ENCODE results near the gene PYURF.

GRCh38 chr4:88489100-88489761, 34.3 kb downstream of the PYURF start:
- no peak for TF ChIP-seq NFIC (IDR thresholded peaks at IDR 0.05)
- no peak for TF ChIP-seq CEBPB (IDR thresholded peaks at IDR 0.05)

Measured in Ishikawa (cell line).